ENCODE results near the gene CBARP. TPM values are rescaled to one million over a fixed set of nuclear protein-coding genes. Genes with fewer than 3 reads are reported as not detected.
"Not testable (repeated sequence)": the region's sequence is repeated elsewhere in the genome, so short reads cannot be mapped to it uniquely, and the experiment has no call there.

The CBARP gene
- total RNA-seq, 1 donor from 2014 or later, result 1.5 TPM

DNA sequence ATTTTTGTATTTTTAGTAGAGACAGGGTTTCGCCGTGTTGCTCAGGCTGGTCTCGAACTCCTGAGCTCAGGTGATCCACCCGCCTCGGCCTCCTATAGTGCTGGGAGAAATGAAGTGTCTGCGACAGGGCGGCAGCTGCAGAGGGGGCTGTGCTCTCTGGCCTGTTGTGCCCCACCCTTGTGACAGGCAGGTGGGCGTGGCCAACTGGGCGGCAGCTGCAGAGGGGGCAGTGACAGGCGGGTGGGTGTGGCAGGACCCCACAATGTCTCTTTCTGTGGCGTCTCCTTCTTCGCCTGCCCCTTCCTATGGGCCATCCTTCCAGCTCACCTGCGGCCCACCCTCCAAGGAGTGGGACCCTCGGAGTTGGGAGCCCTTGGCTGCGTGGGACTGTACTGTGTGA lies 20.4 kb downstream of the CBARP start:
- H3K4me1 Mint-ChIP-seq (ENCODE audit: low read depth), result peaks cover 14% of the 10 kb centered on the region
- intact Hi-C loops (cut with micrococcal nuclease), result no loop called here
- no peak for DNase-seq (ENCODE audit: low spot score)
- H3K9me3 Mint-ChIP-seq, result no peaks in the 10 kb centered on the region
- no peaks in the 10 kb centered on the region for H3K27me3 Mint-ChIP-seq (ENCODE audit: insufficient read depth)
- peaks cover 9% of the 10 kb centered on the region for H3K36me3 Mint-ChIP-seq (ENCODE audit: low read depth)
- no peak overlapping the region for H3K4me3 Mint-ChIP-seq
- H3K27ac Mint-ChIP-seq, result no peak overlapping the region

DNA sequence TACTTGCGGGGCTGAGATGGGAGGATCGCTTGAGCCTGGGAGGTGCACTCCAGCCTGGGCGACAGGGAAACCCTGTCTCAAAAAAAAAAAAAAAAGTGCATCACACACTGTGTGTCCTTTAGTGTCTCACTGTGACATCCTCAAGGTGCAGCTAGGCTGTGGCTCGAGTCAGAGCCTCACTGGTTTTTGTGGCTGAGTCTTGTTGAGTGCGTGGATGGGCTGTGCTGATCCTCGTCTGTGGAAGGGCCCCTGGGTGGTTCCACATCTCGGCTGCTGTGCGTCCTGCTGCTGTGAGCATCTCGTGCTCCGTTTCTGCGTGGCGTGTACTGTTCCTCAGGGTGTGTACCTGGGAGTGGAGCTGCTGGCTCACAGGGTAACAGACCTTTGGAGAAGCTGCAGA lies 21.0 kb downstream of the CBARP start:
- Mint-ChIP-seq H3K36me3 (ENCODE audit: low read depth) (peaks cover 10% of the 10 kb centered on the region), H3K27ac (no peak overlapping the region), H3K27me3 (ENCODE audit: insufficient read depth) (no peaks in the 10 kb centered on the region), H3K4me3 (no peak overlapping the region), H3K4me1 (ENCODE audit: low read depth) (peaks cover 14% of the 10 kb centered on the region), H3K9me3 (no peaks in the 10 kb centered on the region)
- no peak for DNase-seq (ENCODE audit: low spot score)
- intact Hi-C loops (cut with micrococcal nuclease), result no loop called here

DNA sequence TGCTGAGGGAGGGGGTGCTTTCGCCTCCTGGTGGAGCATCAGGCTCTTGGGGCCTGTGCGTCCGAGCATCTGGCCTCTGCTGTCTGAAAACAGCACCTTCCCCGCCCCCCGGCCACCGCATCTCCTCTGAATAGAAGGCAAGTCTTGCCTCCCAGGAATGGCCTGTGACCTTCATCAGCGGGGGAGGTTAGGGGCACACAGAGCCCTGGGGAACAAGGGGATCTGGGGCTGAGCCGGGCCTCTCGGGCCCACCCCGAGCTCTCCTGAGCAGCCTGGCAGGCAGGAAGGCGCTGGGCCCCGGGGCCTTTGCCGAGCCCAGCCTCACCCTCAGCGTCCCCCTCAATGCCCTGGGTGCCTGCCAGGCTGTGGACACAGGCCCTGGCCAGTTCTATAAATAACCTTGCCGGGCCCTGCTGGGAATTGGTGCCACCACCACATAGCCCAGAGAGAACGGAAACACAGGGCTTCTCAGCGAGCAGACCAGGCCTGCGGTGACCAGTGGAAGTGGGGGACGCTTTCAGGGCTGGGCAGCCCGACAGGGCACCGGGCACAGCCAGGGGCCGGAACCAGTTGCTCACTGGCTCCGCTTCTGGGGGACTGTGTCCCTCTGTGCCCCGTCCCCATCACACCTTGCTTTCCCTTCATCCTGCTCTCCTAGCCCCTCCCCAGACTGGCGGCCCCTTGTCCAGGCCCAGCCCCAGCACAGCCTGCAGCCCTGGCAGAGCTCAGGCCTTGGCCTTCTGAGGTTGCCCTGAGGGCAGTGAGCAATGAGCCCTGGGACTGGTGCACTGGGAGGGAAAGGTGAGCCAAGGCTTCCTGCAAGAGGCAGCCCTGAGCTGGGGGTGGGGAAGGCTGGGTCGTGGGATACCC lies 22.7 kb downstream of the CBARP start:
- intact Hi-C loops (cut with micrococcal nuclease), result no loop called here
- H3K9me3 Mint-ChIP-seq, result no peaks in the 10 kb centered on the region

DNA sequence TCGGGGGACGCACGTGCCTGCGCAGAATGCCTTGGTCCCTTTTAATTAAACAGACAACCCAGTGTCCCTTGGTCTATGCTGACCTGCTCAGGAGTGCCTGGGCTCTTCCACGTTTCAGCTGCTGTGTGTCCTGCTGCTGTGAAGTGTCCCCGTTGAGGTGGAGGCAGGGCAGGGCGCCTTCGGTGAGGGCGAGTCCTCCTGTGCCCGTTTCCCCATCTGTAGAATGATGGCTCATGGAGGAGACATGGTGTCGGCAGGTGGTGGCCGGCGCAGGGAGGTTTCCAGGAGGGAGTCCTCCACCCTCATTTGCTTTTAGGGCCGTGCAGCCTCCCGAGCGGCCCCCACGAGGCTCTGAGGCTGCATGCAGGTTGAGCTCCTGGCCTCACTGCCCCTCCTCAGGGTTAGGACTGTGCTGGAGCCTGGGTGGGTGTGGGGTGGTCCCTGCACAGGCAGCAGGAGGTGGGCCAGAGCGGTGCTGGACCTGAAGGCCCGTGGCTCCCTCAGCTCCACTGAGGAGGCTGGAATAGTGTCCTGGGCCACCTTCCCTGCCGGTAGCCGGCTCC lies 23.4 kb downstream of the CBARP start:
- no peaks in the 10 kb centered on the region for H3K9me3 Mint-ChIP-seq
- peaks cover 18% of the 10 kb centered on the region for H3K36me3 Mint-ChIP-seq (ENCODE audit: low read depth)
- H3K27me3 Mint-ChIP-seq (ENCODE audit: insufficient read depth), result no peaks in the 10 kb centered on the region
- no peak for DNase-seq (ENCODE audit: low spot score)
- peaks cover 18% of the 10 kb centered on the region for H3K4me1 Mint-ChIP-seq (ENCODE audit: low read depth)
- intact Hi-C loops (cut with micrococcal nuclease), result no loop called here
- H3K27ac Mint-ChIP-seq, result peak overlapping the region; percentile 95
- H3K4me3 Mint-ChIP-seq, result peak overlapping the region; percentile 78

More for the DNA sequence above, 22.7 kb downstream of the CBARP start:
- peaks cover 16% of the 10 kb centered on the region for H3K36me3 Mint-ChIP-seq (ENCODE audit: low read depth)
- peaks cover 18% of the 10 kb centered on the region for H3K4me1 Mint-ChIP-seq (ENCODE audit: low read depth)
- DNase-seq (ENCODE audit: low spot score), result no peak
- no peak overlapping the region for H3K4me3 Mint-ChIP-seq
- no peaks in the 10 kb centered on the region for H3K27me3 Mint-ChIP-seq (ENCODE audit: insufficient read depth)
- no peak overlapping the region for H3K27ac Mint-ChIP-seq

DNA sequence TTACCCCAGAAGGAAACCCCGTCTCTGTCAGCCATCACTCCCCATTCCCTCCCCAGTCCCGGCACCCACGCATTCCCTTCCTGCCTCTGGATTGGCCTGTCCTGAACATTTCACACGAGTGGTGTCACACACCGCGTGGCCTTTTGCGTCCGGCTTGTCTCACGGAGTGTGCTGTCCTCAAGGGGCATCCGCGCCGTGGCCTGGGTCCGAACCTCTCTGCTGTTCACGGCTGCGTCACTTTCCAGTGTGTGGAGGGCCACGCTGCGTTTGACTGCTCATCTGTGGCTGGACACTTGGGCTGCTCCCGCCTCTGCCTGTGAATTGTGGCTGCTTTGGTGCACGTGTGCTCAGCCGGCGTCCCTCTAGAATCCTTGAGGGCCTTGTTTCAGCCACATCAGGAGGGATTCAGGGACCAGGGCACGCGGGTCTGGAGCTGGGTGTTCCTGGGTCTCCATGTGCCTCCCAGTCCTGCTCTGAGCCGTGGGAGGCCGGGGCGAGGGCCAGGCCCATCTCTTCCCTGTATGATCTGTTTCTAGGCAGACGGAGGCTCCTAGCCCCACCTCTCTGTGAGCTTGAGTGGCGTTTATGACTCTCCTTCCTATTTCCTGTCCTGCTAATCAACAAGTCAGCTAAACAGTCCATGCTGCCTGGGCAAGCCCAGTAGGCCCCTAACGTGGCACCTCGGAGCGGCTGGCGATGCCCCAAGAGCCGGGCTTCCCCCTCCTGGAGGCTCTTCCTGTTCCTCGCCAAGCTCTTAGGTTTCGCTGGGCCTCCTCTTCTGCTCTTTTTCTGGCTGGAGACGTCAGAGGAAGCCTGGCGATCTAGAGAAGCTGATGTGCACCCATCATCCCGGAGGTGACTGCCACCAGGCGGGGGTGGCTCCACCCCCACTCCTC lies 24.2 kb downstream of the CBARP start:
- H3K27me3 Mint-ChIP-seq (ENCODE audit: insufficient read depth), result no peaks in the 10 kb centered on the region
- intact Hi-C loops (cut with micrococcal nuclease), result no loop called here
- DNase-seq (ENCODE audit: low spot score), result peak; percentile 58
- H3K4me1 Mint-ChIP-seq (ENCODE audit: low read depth), result peaks cover 18% of the 10 kb centered on the region
- no peaks in the 10 kb centered on the region for H3K9me3 Mint-ChIP-seq
- peak overlapping the region; percentile 95 for H3K27ac Mint-ChIP-seq
- peaks cover 18% of the 10 kb centered on the region for H3K36me3 Mint-ChIP-seq (ENCODE audit: low read depth)
- peak overlapping the region; percentile 78 for H3K4me3 Mint-ChIP-seq

DNA sequence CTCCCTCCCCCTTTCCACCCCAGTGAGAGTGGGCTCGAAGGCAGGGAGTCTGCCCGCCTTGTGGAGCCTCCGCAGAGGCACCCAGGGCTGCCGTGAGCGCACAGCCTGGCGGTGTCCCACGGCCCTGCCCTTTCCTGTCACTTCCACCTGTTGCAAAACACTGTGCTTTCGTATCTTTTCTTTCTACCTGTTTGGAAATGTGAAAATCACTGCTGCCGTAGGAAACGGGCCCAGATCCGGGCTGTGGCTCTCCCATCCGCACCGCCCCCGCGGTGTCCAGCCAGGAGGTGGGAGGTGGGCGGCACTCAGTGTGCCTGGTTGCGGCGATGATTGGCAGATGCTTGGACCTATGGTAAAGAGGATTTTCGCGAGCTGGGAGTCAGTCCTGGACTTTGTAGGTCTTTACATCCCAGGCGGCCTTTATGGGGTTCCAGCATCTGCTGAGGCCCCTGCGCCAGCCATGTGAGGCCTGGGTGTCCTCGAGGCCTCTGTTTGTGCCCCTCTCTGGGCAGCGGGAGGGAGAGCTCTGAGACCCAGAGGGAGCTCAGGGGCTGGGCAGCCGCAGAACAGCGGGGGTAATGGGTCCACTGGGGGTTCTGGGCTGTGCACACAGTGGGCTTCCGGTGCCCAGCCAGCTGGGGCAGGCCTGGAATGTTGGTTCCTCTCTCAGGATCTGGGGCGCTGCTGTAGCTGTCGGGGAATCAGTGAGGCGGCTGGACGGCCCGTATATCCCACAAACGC lies 26.1 kb downstream of the CBARP start:
- DNase-seq (ENCODE audit: low spot score), result no peak
- Mint-ChIP-seq H3K36me3 (ENCODE audit: low read depth) (peaks cover 19% of the 10 kb centered on the region), H3K27ac (no peak overlapping the region), H3K27me3 (ENCODE audit: insufficient read depth) (no peaks in the 10 kb centered on the region), H3K4me1 (ENCODE audit: low read depth) (peaks cover 18% of the 10 kb centered on the region), H3K9me3 (no peaks in the 10 kb centered on the region), H3K4me3 (no peak overlapping the region)
- intact Hi-C loops (cut with micrococcal nuclease), result no loop called here

DNA sequence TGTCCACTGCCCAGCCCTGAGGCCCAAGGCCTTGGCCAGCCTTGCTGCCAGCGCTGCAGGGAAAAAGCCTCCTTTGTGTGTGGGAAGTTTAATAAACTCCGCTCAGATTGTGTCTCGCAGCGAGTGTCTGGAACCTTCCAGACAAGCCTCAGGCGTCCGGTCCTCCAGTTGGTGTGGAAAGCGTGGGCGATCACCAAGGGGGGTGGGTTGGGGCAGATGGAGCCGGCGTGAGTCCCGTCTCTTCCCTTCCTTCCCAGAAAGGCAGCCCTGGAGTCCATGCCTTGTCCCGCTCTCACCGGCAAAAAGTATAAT lies 27.6 kb downstream of the CBARP start:
- H3K4me1 Mint-ChIP-seq (ENCODE audit: low read depth), result peaks cover 18% of the 10 kb centered on the region
- peaks cover 20% of the 10 kb centered on the region for H3K36me3 Mint-ChIP-seq (ENCODE audit: low read depth)
- no peaks in the 10 kb centered on the region for H3K9me3 Mint-ChIP-seq
- peak overlapping the region; percentile 39 for H3K4me3 Mint-ChIP-seq
- H3K27ac Mint-ChIP-seq, result no peak overlapping the region
- intact Hi-C loops (cut with micrococcal nuclease), result no loop called here
- no peaks in the 10 kb centered on the region for H3K27me3 Mint-ChIP-seq (ENCODE audit: insufficient read depth)
- no peak for DNase-seq (ENCODE audit: low spot score)

DNA sequence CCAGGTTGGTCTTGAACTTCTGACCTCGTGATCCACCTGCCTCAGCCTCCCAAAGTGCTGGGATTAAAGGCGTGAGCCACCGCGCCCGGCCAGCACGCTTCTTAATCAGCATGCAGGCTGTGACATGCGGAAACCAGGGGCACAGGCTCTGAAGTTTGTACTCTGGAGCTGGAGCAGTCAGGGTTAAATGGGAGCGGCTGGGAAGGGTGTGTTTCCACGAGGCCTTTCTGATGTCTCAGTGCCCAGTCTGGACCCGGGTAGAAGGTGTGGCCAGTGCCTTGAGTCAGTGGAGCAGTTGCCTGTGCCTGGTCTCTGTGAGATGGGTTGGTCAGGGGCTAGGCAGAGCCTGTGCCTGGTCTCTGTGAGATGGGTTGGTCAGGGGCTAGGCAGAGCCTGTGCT lies 29.0 kb downstream of the CBARP start:
- H3K27ac Mint-ChIP-seq; DNase-seq (ENCODE audit: low spot score); H3K9me3 Mint-ChIP-seq; H3K27me3 Mint-ChIP-seq (ENCODE audit: insufficient read depth); intact Hi-C loops (cut with micrococcal nuclease): not testable (repeated sequence)
- H3K4me3 Mint-ChIP-seq, result peak overlapping the region; percentile 33
- peaks cover 17% of the 10 kb centered on the region for H3K36me3 Mint-ChIP-seq (ENCODE audit: low read depth)
- H3K4me1 Mint-ChIP-seq (ENCODE audit: low read depth), result peaks cover 17% of the 10 kb centered on the region

DNA sequence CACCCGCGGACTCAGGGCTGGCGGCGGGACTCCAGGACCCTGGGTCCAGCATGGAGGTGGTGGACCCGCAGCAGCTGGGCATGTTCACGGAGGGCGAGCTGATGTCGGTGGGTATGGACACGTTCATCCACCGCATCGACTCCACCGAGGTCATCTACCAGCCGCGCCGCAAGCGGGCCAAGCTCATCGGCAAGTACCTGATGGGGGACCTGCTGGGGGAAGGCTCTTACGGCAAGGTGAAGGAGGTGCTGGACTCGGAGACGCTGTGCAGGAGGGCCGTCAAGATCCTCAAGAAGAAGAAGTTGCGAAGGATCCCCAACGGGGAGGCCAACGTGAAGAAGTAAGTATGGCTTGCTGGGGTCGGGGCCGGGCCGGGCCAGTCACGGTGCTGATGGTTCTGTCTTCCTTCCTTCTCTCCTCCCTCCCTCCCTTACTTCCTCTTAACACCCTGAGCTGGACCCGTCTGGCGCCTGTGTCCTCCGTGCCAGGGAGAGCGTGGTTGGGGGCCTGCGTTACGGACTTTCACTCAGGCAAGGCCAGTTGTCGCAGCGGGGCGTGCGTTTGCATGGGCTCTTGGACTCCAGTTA lies 30.8 kb downstream of the CBARP start:
- Mint-ChIP-seq H3K4me3 (peak overlapping the region; percentile 95), H3K36me3 (ENCODE audit: low read depth) (peaks cover 14% of the 10 kb centered on the region), H3K9me3 (no peaks in the 10 kb centered on the region), H3K27ac (peak overlapping the region; percentile 93), H3K27me3 (ENCODE audit: insufficient read depth) (no peaks in the 10 kb centered on the region), H3K4me1 (ENCODE audit: low read depth) (peaks cover 18% of the 10 kb centered on the region)
- intact Hi-C loops (cut with micrococcal nuclease), result no loop called here
- peak; percentile 11 for DNase-seq (ENCODE audit: low spot score)

DNA sequence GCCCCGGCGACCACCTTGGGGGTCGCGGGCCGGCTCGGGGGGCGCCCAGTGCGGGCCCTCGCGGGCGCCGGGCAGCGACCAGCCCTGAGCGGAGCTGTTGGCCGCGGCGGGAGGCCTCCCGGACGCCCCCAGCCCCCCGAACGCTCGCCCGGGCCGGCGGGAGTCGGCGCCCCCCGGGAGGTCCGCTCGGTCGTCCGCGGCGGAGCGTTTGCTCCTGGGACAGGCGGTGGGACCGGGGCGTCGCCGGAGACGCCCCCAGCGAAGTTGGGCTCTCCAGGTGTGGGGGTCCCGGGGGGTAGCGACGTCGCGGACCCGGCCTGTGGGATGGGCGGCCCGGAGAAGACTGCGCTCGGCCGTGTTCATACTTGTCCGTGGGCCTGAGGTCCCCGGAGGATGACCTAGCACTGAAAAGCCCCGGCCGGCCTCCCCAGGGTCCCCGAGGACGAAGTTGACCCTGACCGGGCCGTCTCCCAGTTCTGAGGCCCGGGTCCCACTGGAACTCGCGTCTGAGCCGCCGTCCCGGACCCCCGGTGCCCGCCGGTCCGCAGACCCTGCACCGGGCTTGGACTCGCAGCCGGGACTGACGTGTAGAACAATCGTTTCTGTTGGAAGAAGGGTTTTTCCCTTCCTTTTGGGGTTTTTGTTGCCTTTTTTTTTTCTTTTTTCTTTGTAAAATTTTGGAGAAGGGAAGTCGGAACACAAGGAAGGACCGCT lies 31.5 kb downstream of the CBARP start:
- Mint-ChIP-seq H3K27ac (peak overlapping the region; percentile 93), H3K36me3 (ENCODE audit: low read depth) (peaks cover 10% of the 10 kb centered on the region), H3K9me3 (no peaks in the 10 kb centered on the region), H3K27me3 (ENCODE audit: insufficient read depth) (no peaks in the 10 kb centered on the region), H3K4me3 (peak overlapping the region; percentile 95), H3K4me1 (ENCODE audit: low read depth) (peaks cover 14% of the 10 kb centered on the region)
- no peak for DNase-seq (ENCODE audit: low spot score)
- intact Hi-C loops (cut with micrococcal nuclease), result no loop called here

DNA sequence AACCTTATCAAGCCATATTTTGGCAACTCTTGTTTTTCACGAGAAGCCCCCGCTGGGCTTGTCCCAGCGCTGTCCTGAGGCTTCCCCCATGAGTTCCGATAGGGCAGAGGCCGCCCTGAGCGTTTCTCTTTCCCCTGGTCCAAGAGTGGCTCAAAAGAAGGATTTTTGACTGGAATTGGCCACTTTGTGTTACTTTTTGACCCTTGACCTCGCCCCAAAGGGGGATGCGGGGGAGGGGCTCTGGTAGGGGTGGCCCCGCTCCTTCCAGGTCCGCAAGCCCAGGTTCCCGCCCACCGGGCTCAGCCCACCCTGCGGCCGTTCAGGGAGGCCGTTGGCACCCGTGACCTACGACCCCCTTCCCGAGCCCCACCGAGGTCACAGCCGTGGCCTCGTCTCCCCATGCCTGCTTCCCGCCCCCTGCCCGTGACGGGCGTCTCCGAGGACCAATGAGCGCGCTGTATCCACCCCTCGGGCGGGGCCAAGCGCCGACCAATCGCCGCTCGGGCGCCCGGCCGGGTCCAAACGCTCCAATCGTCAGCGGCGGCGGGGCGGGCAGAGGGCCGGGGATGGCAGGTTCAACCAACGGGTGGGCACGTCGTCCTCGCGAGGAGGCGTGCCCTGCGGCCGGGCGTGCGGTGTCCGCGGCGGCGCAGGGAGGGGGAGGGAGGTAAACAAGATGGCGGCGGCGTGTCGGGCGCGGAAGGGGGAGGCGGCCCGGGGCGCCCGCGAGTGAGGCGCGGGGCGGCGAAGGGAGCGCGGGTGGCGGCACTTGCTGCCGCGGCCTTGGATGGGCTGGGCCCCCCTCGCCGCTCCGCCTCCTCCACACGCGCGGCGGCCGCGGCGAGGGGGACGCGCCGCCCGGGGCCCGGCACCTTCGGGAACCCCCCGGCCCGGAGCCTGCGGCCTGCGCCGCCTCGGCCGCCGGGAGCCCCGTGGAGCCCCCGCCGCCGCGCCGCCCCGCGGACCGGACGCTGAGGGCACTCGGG lies 32.4 kb downstream of the CBARP start, which contains the start of gene STK11:
Gene STK11 (plus strand): TSS at position 665 of the 986 bp plus-strand sequence. CDS start 1,136 bp downstream, outside the sequence.
- peaks cover 14% of the 10 kb centered on the region for H3K4me1 Mint-ChIP-seq (ENCODE audit: low read depth)
- no peaks in the 10 kb centered on the region for H3K27me3 Mint-ChIP-seq (ENCODE audit: insufficient read depth)
- no peaks in the 10 kb centered on the region for H3K9me3 Mint-ChIP-seq
- H3K4me3 Mint-ChIP-seq, result peak within 1 kb of the TSS; percentile 95
- intact Hi-C loops (cut with micrococcal nuclease), result loop anchor here (1.0 kb wide), 5 partner anchors 31 to 184 kb away; partner anchors contain the start of genes ATP5F1D, CNN2, RNU6-2 and SBNO2
- DNase-seq (ENCODE audit: low spot score), result peak; percentile 99
- peaks cover 7% of the 10 kb centered on the region for H3K36me3 Mint-ChIP-seq (ENCODE audit: low read depth)
- peak within 1 kb of the TSS; percentile 93 for H3K27ac Mint-ChIP-seq

Data from activated T-helper 1 cell treated with anti-CD3 and anti-CD28 coated beads, Interleukin-12 subunit alpha, Interleukin-12 subunit beta, Interleukin-2, Interleukin-4 antibody, amounts not matched to agents 30 ng/mL and 10 ng/mL and 1 ng/mL, durations not matched to agents 14 hours and 24 hours and 36 hours (primary cell).